Suprapubic skin (tissue), 4 donors: ENCODE measurements around the gene OR8B8. TPM values are rescaled to one million over a fixed set of nuclear protein-coding genes. Genes with fewer than 3 reads are reported as not detected.
"Not testable (repeated sequence)": the region's sequence is repeated elsewhere in the genome, so short reads cannot be mapped to it uniquely, and the experiment has no call there.

Experiments used
- DNase-seq, 2 donors: peaks; one replicate each; pipeline ENCODE4 v3.0.0-alpha.2; 2019; ENCODE audit warnings: low spot score in 2 of 2
- H3K27ac ChIP-seq: fragments of 200-600 bp; sonication (generic); one replicate; pipeline ENCODE4 v1.5.1; 2019
- H3K27me3 ChIP-seq: fragments of 200-600 bp; sonication (generic); one replicate; pipeline ENCODE4 v1.5.1; 2019
- H3K36me3 ChIP-seq: fragments of 200-600 bp; sonication (generic); one replicate; pipeline ENCODE4 v1.5.1; 2019
- H3K4me1 ChIP-seq: fragments of 200-600 bp; sonication (generic); one replicate; pipeline ENCODE4 v1.5.1; 2019
- H3K4me3 ChIP-seq: fragments of 200-600 bp; sonication (generic); one replicate; pipeline ENCODE4 v1.5.1; 2019; ENCODE audit warnings: mild to moderate bottlenecking
- H3K9me3 ChIP-seq: fragments of 200-600 bp; sonication (generic); one replicate; pipeline ENCODE4 v1.5.1; 2019
- CTCF ChIP-seq, 2 donors: fragments of 200-600 bp in 1 of 2; fragments of 450-650 bp in 1 of 2; sonication (generic) in 1 of 2; IDR thresholded peaks; one replicate each; pipeline ENCODE4 v1.5.1; 2016 to 2019; ENCODE audit warnings: antibody characterized with exemption in 2 of 2, mild to moderate bottlenecking in 1 of 2, moderate library complexity in 1 of 2
- EP300 ChIP-seq: sonication (generic); formaldehyde crosslinking; IDR thresholded peaks from one replicate; pipeline ENCODE4 v1.6.1; 2017; ENCODE audit warnings: antibody characterized with exemption
- POLR2A ChIP-seq, 2 donors: fragments of 450-650 bp; IDR thresholded peaks; one replicate each; pipeline ENCODE4 v1.6.1; 2017; ENCODE audit warnings: antibody characterized with exemption in 2 of 2, mild to moderate bottlenecking in 2 of 2, moderate library complexity in 2 of 2
- POLR2AphosphoS5 ChIP-seq, 3 donors: sonication (generic); formaldehyde crosslinking; IDR thresholded peaks; one replicate each; pipeline ENCODE4 v1.6.1; 2017; ENCODE audit warnings: antibody characterized with exemption in 3 of 3
- WGBS: methylation state at CpG from one replicate; pipeline ENCODE4 v1.1.5; 2018; 5-methylcytosine and 5-hydroxymethylcytosine counted together
- total RNA-seq, 4 donors: library from RNA; depleted of rRNA; stranded (reverse); fragments of >200 nt; gene quantifications; one replicate each; pipeline ENCODE4 v1.1.0, GENCODE V29; 2016

Gene OR8B8
- total RNA-seq, 4 donors from 2014 or later = not detected

DNA sequence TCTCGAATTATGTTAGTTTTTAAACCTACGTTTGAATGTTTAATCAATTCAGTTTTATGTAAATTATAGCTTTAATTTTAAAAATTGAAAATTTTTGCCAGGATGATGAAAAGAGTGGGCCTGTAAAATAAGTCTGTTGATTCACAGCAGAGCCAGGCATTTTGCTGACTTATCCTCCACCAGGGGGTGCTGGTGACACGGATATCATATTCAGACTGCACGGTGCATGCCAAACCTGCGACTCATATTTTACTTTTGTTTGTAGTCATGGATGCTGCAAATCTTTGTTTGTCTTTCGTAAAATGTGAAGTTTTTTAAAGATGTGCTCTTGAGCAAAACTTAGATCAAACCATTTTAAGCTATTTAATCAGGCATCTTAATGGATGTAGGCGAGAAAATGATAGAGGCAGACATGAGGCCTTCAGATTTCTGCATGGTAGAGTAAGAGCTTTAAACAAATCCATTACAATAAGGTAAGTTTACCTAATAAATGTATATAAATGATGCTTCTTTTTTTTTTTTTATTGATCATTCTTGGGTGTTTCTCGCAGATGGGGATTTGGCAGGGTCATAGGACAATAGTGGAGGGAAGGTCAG lies 43.1 kb downstream of the OR8B8 start:
- TF ChIP-seq POLR2AphosphoS5 (IDR thresholded peaks at IDR 0.05) (no peak), CTCF (IDR thresholded peaks at IDR 0.05) (peak in 1 of 2 donors; percentile 56)
- WGBS = 53% methylated on average over 8 of the region's 8 CpGs
- Histone ChIP-seq H3K4me3 (no peak overlapping the region), H3K27ac (no peak overlapping the region), H3K4me1 (no peaks in the 10 kb centered on the region), H3K9me3 (no peaks in the 10 kb centered on the region), H3K27me3 (no peaks in the 10 kb centered on the region), H3K36me3 (no peaks in the 10 kb centered on the region)
- no peak for DNase-seq

- H3K27ac ChIP-seq = no peak within 1 kb of the TSS
- H3K4me1 ChIP-seq = no peaks in the 10 kb centered on the region
- TF ChIP-seq EP300 = no peak
- no peak for TF ChIP-seq CTCF (IDR thresholded peaks at IDR 0.05)
- TF ChIP-seq POLR2A (IDR thresholded peaks at IDR 0.05) = no peak
- no peak for TF ChIP-seq POLR2AphosphoS5 (IDR thresholded peaks at IDR 0.05)
- H3K27me3 ChIP-seq = no peaks in the 10 kb centered on the region
- no peak for DNase-seq
- no peaks in the 10 kb centered on the region for H3K9me3 ChIP-seq
- no peak within 1 kb of the TSS for H3K4me3 ChIP-seq
- no peaks in the 10 kb centered on the region for H3K36me3 ChIP-seq
Observed at GRCh38 chr11:124398924-124399323, 46.6 kb downstream of the OR8B8 start, which contains the start of gene OR8B3. TSS of gene OR8B3 (minus strand) at chr11:124399024. CDS start at chr11:124397351, 1,673 bp downstream.

DNA sequence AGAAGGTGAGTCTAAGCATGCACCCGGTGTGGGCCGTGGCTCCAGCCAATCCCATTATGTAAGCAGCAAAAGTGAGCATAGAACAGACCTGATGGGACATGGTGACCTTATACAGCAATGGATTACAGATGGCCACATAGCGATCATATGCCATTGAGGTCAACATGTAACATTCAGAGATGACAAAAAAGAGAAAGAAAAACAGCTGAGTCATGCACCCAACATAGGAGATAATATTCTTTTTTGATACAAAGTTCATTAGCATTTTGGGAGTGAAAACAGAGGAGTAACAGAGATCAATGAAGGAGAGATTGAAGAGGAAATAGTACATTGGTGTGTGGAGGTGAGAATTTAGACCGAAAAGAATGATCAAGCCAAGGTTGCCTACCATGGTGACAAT lies 48.6 kb downstream of the OR8B8 start:
- H3K27me3 ChIP-seq, H3K9me3 ChIP-seq, H3K27ac ChIP-seq, DNase-seq, H3K36me3 ChIP-seq, H3K4me1 ChIP-seq, H3K4me3 ChIP-seq: not testable (repeated sequence)
- WGBS = 90% methylated on average over 2 of the region's 4 CpGs

DNA sequence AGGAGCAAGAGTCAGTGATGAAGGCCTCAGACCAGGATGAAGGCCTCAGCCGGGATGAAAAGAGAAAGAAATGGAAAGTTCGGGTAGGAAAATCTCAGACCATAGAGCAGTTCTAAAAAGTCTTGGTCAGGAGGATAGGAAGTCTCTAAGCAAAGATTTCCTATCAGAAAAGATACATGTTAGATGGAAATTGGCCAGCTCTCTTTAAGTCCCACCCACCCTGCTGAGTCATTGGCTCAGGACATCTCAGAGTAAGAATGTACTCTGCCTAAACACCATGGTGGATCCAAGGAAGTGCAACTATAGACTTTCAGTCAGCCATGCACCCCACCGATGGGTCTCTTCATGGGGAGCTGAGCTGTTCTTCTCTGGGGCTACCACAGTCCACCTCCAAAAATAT lies 51.1 kb downstream of the OR8B8 start:
- H3K4me1 ChIP-seq = no peaks in the 10 kb centered on the region
- DNase-seq = no peak
- no peak overlapping the region for H3K27ac ChIP-seq
- TF ChIP-seq POLR2A (IDR thresholded peaks at IDR 0.05) = no peak
- no peak for TF ChIP-seq EP300
- no peak for TF ChIP-seq POLR2AphosphoS5 (IDR thresholded peaks at IDR 0.05)
- TF ChIP-seq CTCF (IDR thresholded peaks at IDR 0.05) = no peak
- H3K27me3 ChIP-seq = no peaks in the 10 kb centered on the region
- no peaks in the 10 kb centered on the region for H3K9me3 ChIP-seq
- H3K36me3 ChIP-seq = no peaks in the 10 kb centered on the region
- H3K4me3 ChIP-seq = no peak overlapping the region
- 81% methylated on average over 3 of the region's 3 CpGs for WGBS

Other genes with a start within 250 kb of the OR8B8 start
- gene OR8G1, start 204.6 kb downstream of the OR8B8 start, total RNA-seq = not detected
- gene OR8G5, start 189.3 kb downstream of the OR8B8 start, total RNA-seq = not detected
- gene OR8D1, start 131.7 kb downstream of the OR8B8 start, total RNA-seq = not detected
- not detected for gene OR8D2, start 125.5 kb downstream of the OR8B8 start, total RNA-seq
- not detected for gene OR8B2, start 61.2 kb downstream of the OR8B8 start, total RNA-seq
- not detected for gene OR8B3, start 46.7 kb downstream of the OR8B8 start, total RNA-seq
- not detected for gene OR8B4, start 20.8 kb downstream of the OR8B8 start, total RNA-seq
- not detected for gene OR8B12, start 98.0 kb upstream of the OR8B8 start, total RNA-seq
- not detected for gene OR8A1, start 124.3 kb upstream of the OR8B8 start, total RNA-seq
- not detected for gene PANX3, start 165.7 kb upstream of the OR8B8 start, total RNA-seq
- gene TBRG1, start 177.2 kb upstream of the OR8B8 start, total RNA-seq = 10 to 100 TPM; 25.9 to 48.8 (median 32.8) TPM
- gene SIAE, start 228.0 kb upstream of the OR8B8 start, total RNA-seq = 1 to 10 TPM; 6.6 to 8.9 (median 7.7) TPM
- gene SPA17, start 228.2 kb upstream of the OR8B8 start, total RNA-seq = 1 to 10 TPM; 1.1 to 8.1 (median 2.4) TPM